ENCODE measurements around the gene ADGRD1.

- TF ChIP-seq CTCF (IDR thresholded peaks at IDR 0.05; ENCODE audit: low read depth, low read length, poor library complexity, severe bottlenecking) = no peak
- TF ChIP-seq EZH2phosphoT487 (IDR thresholded peaks at IDR 0.05; ENCODE audit: borderline replicate concordance, low read length) = no peak
Measured at GRCh38 chr12:131147894-131148293, 194.2 kb downstream of the ADGRD1 start.
